HG03469 (cell line): Measurements from ENCODE around the gene DIS3L2.
"Not testable (repeated sequence)": the region's sequence is repeated elsewhere in the genome, so short reads cannot be mapped to it uniquely, and the experiment has no call there.

Experiments
- ATAC-seq: cut with Tn5 transposase; IDR thresholded peaks from one replicate; pipeline ENCODE4 v1.9.1; 2021; ENCODE audit warnings: mild to moderate bottlenecking, moderate library complexity, moderate number of reproducible peaks; ENCODE audit not compliant: unreplicated experiment

Gene DIS3L2

DNA sequence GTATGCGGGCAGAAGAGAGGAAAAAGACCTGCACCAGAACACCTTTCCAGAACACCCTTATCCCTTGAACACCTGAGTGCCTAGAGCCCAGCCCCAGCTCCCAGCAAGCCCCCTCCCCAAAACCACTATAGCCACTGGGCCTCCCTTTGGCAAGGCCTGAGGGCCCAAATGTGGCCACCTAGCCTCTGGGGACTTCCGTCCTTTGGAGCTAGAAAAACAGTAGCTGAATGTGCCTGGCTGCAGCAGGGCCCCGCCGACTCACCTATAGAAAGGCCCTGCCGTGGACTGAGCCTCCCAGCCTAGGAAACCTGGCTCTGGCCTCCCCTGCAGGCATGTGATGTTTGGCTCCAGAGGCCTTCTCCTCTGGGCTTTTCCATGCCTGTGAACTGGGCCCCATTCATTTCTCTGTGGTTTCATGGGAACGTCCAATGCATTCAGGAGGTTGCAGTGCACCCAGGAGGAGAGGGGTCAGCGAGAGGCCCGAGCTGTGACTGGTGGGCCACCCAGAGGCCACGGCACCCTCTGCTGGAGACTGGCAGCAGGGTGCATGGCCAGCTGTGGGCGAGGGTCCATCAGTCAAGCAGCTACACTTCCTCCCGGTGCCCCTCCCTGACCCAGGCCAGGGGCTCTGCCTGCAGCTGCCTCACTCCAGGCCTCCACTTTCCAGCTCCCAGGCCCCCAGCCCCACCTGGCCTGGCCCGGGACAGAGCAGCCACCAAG lies 401.7 kb downstream of the DIS3L2 start:
- ATAC-seq = not testable (repeated sequence)

DNA sequence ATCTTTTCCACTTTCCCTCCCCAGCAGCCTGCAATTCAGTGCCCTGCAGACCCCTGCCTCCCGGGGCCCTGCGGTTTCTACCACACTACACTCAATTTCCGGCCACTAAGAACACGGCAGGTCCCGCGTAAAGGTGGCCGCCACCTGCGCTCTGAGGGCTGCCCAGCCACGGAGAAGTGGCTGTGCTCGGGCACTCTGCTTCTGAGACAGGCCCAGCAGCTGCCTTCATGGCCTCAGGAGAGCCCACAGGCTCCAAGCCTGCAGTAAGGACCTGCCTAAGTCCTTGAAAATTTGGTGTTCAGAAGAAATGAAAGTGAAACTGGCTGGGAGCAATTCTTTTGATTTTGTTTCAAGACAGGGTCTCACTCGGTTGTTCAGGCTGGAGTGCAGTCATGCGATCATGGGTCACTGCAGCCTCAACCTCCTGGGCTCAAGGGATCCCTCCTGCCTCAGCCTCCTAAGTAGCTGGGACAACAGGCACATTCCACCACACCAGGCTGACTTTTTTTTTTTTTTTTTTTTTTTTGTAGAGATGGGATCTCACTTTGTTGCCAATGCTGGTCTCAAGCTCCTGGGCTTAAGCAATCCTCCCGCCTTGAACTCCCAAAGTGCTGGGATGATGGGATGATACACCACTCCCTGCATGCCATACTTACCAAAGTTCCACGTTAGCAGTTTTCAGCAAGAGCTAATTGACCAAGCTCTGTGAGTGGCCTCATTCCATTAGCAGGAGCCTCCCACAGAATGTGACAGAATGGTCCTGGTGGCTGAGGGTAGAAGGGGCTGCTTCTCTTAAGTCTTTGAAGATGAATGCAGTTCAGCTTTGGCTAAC lies 402.5 kb downstream of the DIS3L2 start:
- no peak for ATAC-seq

- ATAC-seq = not testable (repeated sequence)
These were observed 403.5 kb downstream of the DIS3L2 start for GRCh38 chr2:232364806-232365594.

- ATAC-seq = no peak
These were observed 404.3 kb downstream of the DIS3L2 start for GRCh38 chr2:232365621-232366321.

GRCh38 chr2:232366461-232366860 lies 404.9 kb downstream of the DIS3L2 start:
- not testable (repeated sequence) for ATAC-seq

GRCh38 chr2:232367016-232367415 lies 405.5 kb downstream of the DIS3L2 start:
- ATAC-seq = no peak

DNA sequence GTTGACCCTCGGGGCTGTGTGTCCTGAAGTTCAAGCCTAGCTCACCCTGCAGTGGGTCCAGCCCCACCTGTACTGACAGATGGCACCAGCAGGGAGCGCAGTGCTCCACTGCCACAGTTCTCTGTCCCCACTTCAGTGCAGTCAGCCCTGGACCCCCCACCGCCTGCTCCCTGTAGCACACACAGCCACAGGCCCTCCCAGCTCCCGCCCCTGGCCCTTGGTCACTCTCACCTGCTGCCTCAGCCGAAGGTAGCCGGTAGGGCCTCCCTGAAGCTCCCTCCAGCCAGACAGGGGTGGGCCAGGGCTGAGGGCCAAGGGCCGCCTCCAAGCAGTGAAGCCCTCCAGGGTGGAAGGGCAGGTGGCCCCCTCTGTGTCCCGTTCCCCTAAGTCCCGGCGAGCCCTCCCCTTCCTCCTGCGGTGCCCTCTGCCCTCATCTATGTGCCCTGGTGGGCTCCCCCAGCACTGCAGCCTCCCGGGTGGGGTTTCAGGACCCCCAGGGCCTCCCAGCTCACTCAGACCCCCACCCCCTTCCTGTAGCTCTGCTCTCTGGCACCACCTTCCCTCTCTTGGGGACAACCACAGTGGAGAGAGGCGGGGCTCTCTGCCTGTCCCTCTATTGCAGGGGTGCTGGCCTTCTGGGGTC lies 406.2 kb downstream of the DIS3L2 start:
- no peak for ATAC-seq

GRCh38 chr2:232368311-232368731 lies 406.8 kb downstream of the DIS3L2 start:
- no peak for ATAC-seq

- no peak for ATAC-seq
These were observed 407.8 kb downstream of the DIS3L2 start for GRCh38 chr2:232369126-232369951.

- not testable (repeated sequence) for ATAC-seq
These were observed 408.5 kb downstream of the DIS3L2 start for GRCh38 chr2:232370007-232370406.

GRCh38 chr2:232372231-232373208 lies 411.0 kb downstream of the DIS3L2 start:
- ATAC-seq = no peak

DNA sequence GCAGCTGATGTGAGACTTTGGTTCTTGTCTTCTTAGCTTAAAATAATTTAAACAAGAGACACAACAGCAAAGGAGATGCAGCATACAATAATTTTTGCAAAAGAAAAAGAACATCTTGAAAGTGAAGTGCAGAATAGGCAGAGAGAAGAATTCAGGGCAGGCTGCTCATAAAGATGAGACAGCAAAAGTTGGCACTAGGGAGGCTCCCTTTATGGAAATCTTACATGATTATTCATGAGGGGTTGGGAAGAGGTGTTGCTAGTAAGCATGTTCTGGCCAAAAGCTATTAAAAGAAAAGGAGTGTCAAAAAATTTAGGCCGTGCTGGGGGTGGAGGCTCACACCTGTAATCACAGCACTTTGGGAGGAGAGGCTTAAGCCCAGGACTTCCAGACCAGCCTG lies 412.8 kb downstream of the DIS3L2 start:
- no peak for ATAC-seq

- ATAC-seq = no peak
These were observed 413.7 kb downstream of the DIS3L2 start for GRCh38 chr2:232375164-232375563.

GRCh38 chr2:232376260-232376659 lies 414.7 kb downstream of the DIS3L2 start:
- no peak for ATAC-seq

DNA sequence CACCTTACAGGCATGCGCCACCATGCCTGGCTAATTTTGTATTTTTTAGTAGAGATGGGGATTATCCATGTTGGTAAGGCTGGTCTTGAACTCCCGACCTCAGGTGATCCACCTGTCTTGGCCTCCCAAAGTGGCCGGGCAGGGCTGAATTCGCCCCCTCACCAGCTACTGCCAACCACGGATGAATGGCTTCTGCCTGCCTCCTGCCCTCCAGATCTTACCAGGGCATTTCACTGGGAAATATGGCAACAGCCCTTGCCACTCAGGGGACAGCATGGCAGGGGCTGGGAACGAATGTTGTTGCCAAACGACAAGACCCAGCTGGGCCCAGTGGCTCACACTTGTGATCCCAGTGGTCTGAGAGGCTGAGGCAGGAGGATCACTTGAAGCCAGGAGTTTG lies 415.2 kb downstream of the DIS3L2 start:
- no peak for ATAC-seq

DNA sequence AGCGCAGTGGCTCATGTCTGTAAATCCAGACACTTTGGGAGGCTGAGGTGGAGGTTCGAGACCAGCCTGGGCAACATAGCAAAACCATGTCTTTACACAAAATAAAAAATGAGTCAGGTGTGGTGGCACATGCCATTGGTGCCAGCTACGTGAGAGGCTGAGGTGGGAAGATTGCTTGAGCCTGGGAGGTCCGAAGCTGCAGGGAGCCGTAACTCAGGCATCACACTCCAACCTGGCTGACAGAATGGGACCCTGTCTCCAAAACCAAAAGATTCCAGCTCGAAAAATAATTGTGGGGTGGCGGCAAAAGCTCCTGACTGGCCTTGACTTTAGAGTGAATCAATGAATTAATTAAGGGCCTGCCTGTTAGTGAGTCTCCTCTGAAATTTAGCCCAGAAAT lies 415.8 kb downstream of the DIS3L2 start:
- no peak for ATAC-seq

DNA sequence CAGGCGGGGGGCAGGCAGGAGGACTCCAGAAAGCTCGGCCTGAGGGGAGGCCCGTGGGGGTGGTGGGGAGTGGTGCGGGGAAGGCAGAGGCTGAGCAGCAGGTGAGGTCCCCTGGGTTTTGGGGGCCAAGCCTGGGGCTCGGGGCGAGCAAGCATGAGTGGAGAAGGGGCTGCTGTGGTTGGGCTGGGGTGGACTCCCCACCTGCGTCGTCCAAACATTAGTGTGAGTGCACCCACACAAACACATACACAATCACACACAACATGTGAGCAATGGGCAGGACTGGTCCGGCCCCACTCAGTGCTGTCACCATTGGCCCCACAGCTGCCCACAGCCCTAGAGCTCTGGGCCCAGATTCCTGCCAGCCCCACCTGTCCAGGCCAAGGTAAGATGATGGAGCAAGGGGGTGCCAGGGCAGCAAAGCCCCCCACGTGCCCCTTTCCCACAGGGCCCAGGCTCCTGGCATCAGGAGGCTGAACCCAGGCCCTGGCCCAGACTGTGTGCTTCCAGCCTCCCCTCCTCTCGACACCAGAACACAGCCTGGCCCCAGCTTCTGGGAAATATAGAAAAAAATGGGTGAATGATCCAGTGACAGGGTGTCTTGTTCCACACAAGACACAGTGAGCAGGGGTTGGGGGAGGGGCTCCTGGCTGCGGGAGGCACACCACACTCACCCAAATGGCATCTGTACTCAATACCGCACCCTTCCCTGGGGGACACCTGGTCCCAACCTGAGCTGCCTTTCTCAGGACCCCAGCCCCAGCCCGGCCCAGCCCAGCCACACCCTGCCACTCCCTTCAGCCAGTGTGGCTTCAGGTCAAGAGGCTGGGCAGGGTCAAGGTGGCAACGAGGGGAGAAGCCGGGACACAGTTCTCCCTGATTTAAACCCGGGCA lies 416.6 kb downstream of the DIS3L2 start:
- no peak for ATAC-seq
